ENCODE measurements around the gene GNLY.

GRCh38 chr2:85644909-85645308, 49.2 kb upstream of the GNLY start:
- TF ChIP-seq, protein P1, sequence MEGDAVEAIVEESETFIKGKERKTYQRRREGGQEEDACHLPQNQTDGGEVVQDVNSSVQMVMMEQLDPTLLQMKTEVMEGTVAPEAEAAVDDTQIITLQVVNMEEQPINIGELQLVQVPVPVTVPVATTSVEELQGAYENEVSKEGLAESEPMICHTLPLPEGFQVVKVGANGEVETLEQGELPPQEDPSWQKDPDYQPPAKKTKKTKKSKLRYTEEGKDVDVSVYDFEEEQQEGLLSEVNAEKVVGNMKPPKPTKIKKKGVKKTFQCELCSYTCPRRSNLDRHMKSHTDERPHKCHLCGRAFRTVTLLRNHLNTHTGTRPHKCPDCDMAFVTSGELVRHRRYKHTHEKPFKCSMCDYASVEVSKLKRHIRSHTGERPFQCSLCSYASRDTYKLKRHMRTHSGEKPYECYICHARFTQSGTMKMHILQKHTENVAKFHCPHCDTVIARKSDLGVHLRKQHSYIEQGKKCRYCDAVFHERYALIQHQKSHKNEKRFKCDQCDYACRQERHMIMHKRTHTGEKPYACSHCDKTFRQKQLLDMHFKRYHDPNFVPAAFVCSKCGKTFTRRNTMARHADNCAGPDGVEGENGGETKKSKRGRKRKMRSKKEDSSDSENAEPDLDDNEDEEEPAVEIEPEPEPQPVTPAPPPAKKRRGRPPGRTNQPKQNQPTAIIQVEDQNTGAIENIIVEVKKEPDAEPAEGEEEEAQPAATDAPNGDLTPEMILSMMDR (IDR thresholded peaks at IDR 0.05 in 2 of 3, conservative IDR thresholded peaks at IDR 0.05 in 1 of 3; ENCODE audit: insufficient read depth in 2 of 3, low read depth in 1 of 3, low read length in 3 of 3) = no peak
- TF ChIP-seq HDAC6 (IDR thresholded peaks at IDR 0.05; ENCODE audit: low read depth, low read length) (no peak), ZNF263 (CRISPR knock-in tag; IDR thresholded peaks at IDR 0.05; ENCODE audit: borderline replicate concordance) (no peak), XRCC4 (IDR thresholded peaks at IDR 0.05; ENCODE audit: extremely low read depth, insufficient read depth, insufficient read length) (no peak)
